HL-60 (cell line): ENCODE data around the gene ZNF318.
A peak's percentile ranks its signal among the peaks of the same experiment; 100 is the strongest.

Source experiments
- DNase-seq, 2 experiments: peaks; one replicate each; pipeline ENCODE4 v3.0.0-alpha.2; 2010 to 2020; ENCODE audit warnings: low read depth in 1 of 2, low spot score in 1 of 2
- H3K27ac ChIP-seq: fragments of 250-450 bp; sonication (Bioruptor Pico); replicated peaks from 2 replicates; pipeline ENCODE4 v1.5.1; 2020; ENCODE audit warnings: mild to moderate bottlenecking, moderate library complexity
- H3K27me3 ChIP-seq: fragments of 250-450 bp; sonication (Bioruptor Pico); 2 replicates; pipeline ENCODE4 v1.5.1; 2021; ENCODE audit warnings: mild to moderate bottlenecking, moderate library complexity; ENCODE audit not compliant: insufficient read depth, poor library complexity, severe bottlenecking
- H3K4me3 ChIP-seq: replicated peaks from 2 replicates; pipeline ENCODE4 v1.5.1; 2011; ENCODE audit warnings: mild to moderate bottlenecking, control low read depth, low read length; ENCODE audit not compliant: insufficient read depth
- GABPA ChIP-seq: IDR thresholded peaks from 2 replicates; pipeline ENCODE4 v1.6.1; 2012; ENCODE audit warnings: low read depth
- POLR2AphosphoS5 ChIP-seq: IDR thresholded peaks from 2 replicates; pipeline ENCODE4 v1.6.1; 2012; ENCODE audit warnings: low read depth
- SPI1 ChIP-seq: IDR thresholded peaks from 2 replicates; pipeline ENCODE4 v1.6.1; 2012; ENCODE audit warnings: low read depth, mild to moderate bottlenecking, borderline replicate concordance
- TF ChIP-seq, protein P1 (sequence below): IDR thresholded peaks from 2 replicates; pipeline ENCODE4 v1.6.1; 2012; ENCODE audit warnings: low read depth; ENCODE audit not compliant: insufficient replicate concordance
- TF ChIP-seq, protein P2 (sequence below): IDR thresholded peaks from one replicate; pipeline ENCODE4 v1.5.1; 2011; ENCODE audit warnings: low read length, control low read depth, inconsistent platforms; ENCODE audit not compliant: insufficient read depth

ZNF318 gene

DNA sequence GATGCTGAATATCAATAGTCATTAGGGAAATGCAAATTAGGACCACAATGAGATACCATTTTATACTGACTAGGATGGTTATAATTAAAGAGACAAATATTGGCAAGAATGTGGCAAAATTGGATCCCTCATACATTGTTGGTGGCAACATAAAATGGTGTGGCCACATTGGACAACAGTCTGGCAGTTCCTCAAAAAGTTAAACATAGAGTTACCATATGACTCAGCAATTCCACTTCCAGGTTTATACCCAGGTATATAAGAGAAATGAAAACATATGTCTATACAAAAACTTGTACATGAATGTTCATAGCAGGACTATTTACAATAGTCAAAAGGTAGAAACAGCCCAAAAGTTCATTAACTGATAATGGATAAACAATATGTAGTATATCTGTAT lies 58.8 kb downstream of the ZNF318 start:
- Histone ChIP-seq H3K27ac (peak overlapping the region; percentile 69), H3K27me3 (no peaks in the 10 kb centered on the region), H3K4me3 (no peak overlapping the region)
- DNase-seq = peak; percentile 39 to 70
- TF ChIP-seq SPI1 = peak; percentile 96
- TF ChIP-seq GABPA = no peak

DNA sequence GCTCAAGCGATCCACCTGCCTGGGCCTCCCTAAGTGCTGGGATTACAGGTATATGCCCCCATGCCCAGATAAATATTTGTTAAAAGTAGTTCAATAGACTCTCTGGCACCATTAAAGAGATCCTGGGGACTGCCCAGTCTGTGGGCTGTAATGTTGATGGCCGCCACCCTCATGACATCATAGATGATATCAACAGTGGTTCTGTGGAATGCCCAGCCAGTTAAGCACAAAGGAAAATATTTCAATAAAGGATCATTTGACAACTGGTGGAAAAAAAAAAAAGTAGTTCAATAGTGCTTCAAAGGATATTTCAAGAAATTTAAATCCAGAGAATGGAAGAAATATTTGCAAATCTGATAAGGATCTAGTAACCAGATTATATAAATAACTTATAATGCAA lies 59.3 kb downstream of the ZNF318 start:
- TF ChIP-seq POLR2AphosphoS5 = no peak
- TF ChIP-seq, protein P1, sequence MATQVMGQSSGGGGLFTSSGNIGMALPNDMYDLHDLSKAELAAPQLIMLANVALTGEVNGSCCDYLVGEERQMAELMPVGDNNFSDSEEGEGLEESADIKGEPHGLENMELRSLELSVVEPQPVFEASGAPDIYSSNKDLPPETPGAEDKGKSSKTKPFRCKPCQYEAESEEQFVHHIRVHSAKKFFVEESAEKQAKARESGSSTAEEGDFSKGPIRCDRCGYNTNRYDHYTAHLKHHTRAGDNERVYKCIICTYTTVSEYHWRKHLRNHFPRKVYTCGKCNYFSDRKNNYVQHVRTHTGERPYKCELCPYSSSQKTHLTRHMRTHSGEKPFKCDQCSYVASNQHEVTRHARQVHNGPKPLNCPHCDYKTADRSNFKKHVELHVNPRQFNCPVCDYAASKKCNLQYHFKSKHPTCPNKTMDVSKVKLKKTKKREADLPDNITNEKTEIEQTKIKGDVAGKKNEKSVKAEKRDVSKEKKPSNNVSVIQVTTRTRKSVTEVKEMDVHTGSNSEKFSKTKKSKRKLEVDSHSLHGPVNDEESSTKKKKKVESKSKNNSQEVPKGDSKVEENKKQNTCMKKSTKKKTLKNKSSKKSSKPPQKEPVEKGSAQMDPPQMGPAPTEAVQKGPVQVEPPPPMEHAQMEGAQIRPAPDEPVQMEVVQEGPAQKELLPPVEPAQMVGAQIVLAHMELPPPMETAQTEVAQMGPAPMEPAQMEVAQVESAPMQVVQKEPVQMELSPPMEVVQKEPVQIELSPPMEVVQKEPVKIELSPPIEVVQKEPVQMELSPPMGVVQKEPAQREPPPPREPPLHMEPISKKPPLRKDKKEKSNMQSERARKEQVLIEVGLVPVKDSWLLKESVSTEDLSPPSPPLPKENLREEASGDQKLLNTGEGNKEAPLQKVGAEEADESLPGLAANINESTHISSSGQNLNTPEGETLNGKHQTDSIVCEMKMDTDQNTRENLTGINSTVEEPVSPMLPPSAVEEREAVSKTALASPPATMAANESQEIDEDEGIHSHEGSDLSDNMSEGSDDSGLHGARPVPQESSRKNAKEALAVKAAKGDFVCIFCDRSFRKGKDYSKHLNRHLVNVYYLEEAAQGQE = no peak
- no peak for TF ChIP-seq GABPA
- TF ChIP-seq SPI1 = no peak
- Histone ChIP-seq H3K4me3 (no peak overlapping the region), H3K27me3 (no peaks in the 10 kb centered on the region), H3K27ac (peak overlapping the region; percentile 69)
- DNase-seq = no peak

DNA sequence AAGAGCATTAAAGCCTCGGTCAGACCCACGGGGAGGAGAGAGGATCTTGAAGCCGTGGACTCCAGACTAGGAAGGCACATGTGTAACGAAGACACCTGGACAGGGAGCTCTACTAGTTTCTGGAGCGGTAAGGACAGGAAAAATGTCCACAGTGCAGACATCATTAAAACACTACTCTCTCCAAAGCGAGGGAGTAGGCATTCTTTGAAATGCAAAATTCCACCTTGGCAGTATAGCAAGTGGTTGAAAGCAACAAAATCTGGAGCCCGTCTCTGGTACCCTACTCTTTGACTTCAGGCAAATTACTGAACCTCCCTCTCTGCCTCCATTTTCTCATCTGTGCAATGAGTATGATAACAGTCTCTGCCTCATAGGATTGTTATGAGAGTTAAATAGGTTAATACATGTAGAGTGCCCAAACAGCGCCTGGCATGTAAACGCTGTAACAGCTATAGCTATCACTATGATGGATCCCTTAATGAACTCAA lies 60.4 kb downstream of the ZNF318 start:
- H3K27ac ChIP-seq = no peak overlapping the region
- no peak for DNase-seq
- TF ChIP-seq SPI1 = no peak
- TF ChIP-seq, protein P1 = no peak
- TF ChIP-seq, protein P2, sequence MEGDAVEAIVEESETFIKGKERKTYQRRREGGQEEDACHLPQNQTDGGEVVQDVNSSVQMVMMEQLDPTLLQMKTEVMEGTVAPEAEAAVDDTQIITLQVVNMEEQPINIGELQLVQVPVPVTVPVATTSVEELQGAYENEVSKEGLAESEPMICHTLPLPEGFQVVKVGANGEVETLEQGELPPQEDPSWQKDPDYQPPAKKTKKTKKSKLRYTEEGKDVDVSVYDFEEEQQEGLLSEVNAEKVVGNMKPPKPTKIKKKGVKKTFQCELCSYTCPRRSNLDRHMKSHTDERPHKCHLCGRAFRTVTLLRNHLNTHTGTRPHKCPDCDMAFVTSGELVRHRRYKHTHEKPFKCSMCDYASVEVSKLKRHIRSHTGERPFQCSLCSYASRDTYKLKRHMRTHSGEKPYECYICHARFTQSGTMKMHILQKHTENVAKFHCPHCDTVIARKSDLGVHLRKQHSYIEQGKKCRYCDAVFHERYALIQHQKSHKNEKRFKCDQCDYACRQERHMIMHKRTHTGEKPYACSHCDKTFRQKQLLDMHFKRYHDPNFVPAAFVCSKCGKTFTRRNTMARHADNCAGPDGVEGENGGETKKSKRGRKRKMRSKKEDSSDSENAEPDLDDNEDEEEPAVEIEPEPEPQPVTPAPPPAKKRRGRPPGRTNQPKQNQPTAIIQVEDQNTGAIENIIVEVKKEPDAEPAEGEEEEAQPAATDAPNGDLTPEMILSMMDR = no peak
- TF ChIP-seq POLR2AphosphoS5 = no peak
- TF ChIP-seq GABPA = no peak
- no peak overlapping the region for H3K4me3 ChIP-seq
- no peaks in the 10 kb centered on the region for H3K27me3 ChIP-seq

DNA sequence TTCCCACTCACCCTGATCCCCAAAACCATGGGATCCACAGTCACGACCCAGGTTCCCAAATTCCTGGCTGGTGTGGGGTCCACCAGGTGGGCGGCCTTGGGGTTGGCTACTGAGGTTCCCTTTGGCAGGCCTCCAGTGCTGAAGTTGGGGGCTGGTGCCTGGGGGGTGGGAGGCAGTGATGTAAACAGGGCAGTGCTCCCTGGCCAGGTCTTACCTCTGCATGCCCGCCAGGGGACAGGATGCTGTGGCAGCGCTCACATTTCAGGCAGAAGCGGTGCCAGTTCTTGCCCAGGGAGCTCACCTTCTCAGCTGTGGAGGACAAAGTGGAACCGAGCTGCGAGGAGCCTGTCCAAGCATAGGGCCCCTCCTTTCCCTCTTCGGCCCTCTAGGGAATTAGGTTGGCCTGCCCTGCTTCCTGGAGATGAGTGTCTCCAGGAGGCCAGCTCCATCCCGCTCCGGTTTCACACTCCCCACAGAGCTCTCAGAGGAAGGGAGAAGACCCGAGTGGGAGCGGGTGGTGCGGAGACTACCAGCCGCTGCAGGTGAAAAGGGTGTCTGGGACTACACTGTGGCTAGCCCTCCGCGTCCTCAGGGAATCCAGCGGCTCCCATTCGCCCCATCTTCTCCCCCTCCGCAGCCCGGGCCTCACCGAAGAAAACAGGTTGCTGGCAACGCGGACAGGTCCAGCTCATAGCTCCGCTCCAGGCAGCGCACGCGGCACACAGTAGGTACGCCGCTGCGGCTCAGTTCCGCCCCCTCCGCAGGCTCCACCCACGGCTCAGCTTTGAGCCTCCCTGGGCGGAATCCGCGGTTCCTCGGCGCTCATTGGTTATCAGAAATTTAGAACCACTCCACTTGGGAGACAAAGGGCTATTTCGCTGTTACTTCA lies 61.1 kb downstream of the ZNF318 start, which contains the start of gene CRIP3:
CRIP3 (minus strand) TSS at position 726 of the 889 bp plus-strand sequence; CDS start at position 692, 34 bp downstream.
- DNase-seq = no peak
- no peak within 1 kb of the TSS for H3K27ac ChIP-seq
- no peaks in the 10 kb centered on the region for H3K27me3 ChIP-seq
- TF ChIP-seq POLR2AphosphoS5 = no peak
- TF ChIP-seq SPI1 = no peak
- TF ChIP-seq GABPA = no peak
- TF ChIP-seq, protein P2 = no peak
- TF ChIP-seq, protein P1 = no peak
- H3K4me3 ChIP-seq = no peak within 1 kb of the TSS
